Stimulated activated CD8-positive, alpha-beta memory T cell treated with anti-CD3 and anti-CD28 coated beads, Interleukin-12 subunit alpha, Interleukin-12 subunit beta, amount 100 ng/mL, for 24 hours (primary cell): ENCODE data around the gene TMEM88.

ENCODE experiments used
- DNase-seq: peaks from one replicate; pipeline ENCODE4 v3.0.0-alpha.2; 2020; ENCODE audit errors: extremely low read depth

Gene TMEM88

DNA sequence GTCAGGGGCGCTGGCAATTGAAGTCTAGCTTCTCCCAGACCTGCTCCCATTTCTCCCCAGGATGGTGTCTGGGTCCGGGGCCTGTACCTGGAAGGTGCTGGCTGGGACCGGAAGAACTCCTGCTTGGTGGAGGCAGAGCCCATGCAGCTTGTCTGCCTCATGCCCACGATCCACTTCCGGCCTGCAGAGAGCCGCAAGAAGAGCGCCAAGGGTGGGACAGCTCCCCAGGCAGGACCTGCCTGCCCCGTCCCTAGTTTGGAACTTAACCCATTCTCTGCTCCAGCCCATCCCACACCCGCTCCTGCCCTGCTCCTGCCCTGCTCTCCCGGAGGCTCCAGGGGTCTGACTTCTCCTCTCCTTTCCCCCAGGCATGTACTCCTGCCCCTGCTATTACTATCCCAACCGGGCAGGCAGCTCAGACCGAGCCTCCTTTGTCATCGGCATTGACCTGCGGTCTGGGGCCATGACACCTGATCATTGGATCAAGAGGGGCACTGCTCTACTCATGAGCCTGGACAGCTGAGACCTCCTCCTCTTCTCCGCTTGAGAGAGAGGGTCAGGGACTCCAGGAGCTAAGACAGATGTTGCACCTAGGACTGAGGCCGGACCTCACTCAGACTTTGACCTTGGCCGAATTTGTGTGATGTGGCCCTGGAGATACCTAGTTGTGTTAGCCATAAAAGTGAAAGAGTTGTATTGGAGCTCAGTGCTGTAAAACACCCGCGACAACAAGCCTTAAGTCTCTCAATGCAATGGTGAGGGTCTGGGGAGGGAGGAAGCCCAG is 21.7 kb upstream of the TMEM88 start:
- no peak for DNase-seq

- peak; percentile 69 for DNase-seq
These were observed 20.9 kb upstream of the TMEM88 start, which contains the start of gene KDM6B for GRCh38 chr17:7833795-7834541. Gene KDM6B, plus strand, starts transcription at chr17:7834217. Its CDS starts 11,338 bp downstream, at chr17:7845555.

DNA sequence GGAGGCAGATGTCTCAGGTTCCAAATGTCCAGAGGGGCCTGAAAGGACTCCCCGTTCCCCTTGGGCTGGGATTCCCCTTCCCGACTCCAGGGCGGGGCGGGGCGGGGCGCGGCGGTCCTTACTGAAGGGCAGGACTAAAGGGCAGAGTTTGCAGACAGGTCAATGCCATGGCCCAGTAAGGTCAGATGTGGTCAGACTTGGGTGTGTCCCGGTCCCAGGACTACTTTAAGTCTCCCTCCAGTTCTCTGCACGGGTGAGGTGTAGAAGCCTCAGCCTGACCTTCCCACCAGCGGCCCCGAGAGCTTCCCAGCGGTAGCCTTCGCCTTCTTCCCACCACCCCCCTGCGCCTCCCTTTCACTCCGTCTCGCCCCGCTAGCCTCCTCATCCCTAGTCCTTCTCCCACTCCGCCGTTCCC is 20.3 kb upstream of the TMEM88 start:
- DNase-seq, result no peak

GRCh38 chr17:7834957-7835813 is 19.7 kb upstream of the TMEM88 start:
- peak; percentile 76 for DNase-seq

DNA sequence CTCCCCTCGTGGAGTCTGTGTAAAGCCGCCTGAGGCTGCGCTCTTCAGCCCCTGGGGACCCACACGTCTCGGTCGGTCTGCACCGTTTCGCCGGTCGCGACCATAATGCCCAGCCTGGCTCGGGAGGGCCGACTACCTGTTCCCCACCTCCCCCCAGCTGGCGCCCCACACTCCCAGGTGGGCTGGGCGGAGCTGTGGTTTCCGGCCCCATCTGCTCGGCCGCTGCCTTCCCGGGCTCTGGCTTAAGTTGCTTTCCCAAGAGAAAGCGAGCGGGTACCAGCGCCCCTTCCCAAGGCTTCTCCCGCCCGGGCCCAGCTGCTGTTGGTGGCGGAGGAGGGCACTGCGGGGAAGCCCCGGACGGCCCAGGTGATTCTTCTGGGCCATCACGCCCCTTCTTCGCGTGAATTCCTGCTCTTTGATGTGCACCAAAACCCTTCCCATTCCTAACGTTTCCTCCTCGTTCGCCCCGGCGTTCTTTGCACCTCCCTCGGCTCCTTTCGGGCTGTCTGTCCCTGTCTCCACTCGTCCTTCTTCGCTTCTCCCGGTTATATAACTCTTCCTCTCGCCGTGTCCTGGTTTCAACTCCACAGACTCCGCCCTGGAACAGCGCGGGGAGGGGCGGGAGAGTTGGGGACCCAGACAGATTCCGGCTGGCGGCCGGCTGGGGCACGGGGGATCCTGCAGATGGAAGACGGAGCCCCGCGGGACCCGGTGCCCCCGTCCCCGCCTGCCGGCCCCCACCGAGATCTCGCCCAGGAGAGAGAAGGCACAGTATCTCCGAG is 18.9 kb upstream of the TMEM88 start:
- DNase-seq, result no peak

DNA sequence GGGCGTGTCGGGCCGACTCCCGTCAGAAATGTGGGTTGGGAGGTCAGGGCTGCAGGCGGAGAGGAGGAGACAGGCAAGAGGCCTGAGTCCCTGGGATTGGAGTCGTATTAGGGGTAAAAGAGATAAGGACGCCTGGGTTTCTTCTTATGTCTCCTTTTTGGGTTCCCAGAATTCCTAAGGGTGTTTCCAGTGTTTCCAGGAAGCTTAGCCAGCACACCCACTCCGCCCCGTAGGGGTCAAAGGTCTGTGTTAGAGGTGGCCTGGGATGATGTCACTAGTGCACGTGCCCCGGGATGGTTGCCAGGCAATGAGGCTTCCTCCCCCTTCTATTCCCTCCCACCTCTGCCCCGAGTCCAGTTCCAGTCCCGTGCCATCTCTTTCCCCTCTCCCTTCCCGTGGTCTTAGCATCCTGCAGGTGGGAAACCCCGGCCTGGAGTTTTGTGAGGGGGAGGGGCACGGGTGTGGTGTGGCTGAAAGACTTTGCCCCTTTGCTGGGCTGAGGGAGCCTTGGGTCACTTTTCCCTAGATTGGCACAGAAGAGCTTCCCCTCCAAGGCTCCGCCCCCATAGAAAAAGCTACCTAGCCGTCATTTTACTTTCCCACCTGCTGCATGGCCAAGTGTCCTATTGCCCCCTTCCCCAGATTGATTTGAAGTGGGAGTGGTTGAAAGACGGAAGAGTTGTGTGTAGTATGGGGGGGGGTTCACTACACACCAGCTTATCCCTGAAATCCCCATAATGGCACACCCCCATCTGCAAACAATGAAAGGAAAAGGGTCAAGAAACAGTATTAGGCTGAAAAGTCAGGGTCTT is 18.1 kb upstream of the TMEM88 start:
- DNase-seq, result peak; percentile 36

DNA sequence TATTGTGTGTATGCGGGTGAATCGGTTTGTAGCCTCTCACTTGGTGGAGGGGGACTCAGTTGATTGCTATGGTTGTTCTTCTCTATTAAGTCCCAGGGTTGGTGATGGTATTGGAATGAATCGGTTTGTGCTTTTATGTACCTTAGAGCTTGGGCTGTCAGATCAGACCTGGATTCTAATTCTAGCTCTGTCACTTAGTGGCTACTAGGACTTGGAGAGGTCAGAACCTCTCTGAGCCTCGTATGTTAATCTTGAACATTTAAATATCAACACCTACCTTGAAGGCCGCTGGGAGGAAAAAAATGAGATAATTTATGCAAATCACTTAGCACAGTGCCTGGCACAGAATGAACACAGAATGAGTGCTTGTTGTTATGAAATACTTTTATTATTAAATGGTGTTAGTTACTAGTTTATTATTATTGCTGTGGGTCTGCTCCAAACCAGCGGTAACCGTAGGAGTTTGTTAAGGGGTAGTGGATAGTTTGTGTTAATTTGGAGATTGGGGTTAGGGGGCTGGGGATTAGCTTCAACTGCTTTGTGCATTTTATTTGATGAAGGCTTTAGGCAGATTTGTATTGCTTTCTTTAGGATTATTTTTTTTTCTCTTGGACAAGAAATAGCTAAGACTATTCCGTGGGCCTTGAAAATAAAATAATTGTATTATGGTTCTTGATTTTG is 17.3 kb upstream of the TMEM88 start:
- no peak for DNase-seq

- no peak for DNase-seq
These were observed 16.5 kb upstream of the TMEM88 start for GRCh38 chr17:7838090-7839075.

DNA sequence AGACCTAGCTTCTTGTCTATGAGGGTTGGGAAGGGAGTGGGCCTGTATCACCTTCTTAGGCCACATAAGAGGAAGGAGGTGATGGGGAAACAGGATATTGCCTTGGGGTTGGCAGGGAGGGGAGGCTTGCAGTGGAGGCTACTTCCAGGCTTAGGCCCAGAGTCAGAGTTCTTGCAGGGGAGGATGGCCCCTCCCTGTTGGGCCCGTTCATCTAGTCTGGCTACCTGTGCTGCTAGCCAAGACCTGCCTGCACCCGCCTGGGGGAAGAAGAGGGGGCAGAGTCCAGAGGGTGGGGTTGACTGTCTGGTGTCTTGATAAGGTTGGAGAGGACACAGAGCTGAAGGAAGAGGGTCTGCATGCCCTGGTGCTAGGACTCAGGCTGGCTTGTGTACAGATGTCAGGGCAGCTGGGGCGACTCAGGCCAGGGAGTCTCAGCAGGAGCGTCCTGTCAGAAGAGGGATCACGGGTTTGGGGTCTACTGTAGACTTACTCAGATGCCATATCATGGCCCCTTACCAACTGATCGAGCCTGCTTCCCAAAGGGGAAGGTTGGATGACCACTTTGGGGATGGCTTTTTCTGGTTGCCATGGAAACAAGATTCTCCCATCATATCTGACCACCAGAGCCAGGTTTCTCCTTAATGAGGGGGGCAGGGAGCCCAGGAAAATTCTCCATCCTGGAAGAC is 15.5 kb upstream of the TMEM88 start:
- no peak for DNase-seq

DNA sequence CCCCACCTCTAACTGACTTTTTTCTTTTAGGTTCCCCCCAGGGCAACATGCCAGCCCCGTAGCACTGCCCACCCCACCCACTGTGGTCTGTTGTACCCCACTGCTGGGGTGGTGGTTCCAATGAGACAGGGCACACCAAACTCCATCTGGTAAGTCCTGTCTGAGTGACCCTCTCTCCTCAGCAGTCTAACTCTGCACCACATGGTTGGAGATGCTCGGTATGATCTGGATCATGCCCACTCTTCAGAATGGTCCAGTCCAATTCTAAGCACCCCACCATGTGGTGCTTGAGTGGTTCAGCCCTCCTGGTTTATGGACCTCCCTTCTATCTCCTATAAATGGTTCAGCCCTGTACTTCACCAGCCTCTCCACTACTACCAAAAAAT is 15.0 kb upstream of the TMEM88 start:
- DNase-seq, result no peak

GRCh38 chr17:7840441-7840840 is 14.4 kb upstream of the TMEM88 start:
- no peak for DNase-seq

DNA sequence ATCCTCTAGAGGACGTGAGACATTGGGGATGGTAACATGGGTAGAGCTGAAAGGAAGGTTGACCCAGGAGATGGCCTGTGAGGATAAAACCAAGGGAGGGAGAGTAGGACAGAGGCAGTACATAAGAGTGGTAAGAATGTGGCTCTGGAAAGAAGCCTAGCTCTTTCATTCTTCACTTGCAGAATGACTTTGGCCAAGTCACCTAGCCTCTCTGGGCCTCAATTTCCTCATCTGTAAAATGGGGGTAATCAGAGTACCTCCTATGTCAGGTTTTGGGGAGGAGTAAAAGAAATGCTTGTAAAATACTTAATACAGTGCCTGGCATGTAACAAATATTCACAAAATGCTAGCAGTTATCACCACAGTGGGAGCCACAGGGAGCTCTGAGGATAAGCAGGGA is 14.0 kb upstream of the TMEM88 start:
- DNase-seq, result no peak

- peak; percentile 83 for DNase-seq
These were observed 13.4 kb upstream of the TMEM88 start for GRCh38 chr17:7841396-7841914.

DNA sequence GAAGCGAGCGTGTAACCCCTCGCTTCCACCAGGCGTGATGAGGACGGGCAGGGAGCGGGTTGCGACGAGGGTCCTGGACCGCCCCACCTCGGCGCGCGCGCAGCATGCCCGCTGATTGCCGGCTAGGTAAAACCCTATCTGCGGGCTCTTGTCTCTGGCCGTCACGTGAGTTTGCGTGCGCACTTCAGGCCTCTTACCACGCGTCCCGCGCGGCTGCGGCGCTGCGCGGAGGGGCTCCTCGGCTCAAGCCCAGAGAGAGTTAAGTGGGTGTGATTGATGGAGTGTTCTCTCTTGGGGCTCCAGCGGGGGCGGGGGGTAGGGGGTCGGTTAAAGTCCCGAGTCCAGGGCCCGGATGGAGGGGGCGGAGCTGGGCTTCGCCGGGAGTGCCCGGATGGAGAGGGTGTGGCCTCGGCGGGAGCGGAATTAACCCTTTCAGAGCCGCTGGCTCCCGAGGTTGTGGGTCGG is 12.9 kb upstream of the TMEM88 start:
- peak; percentile 66 for DNase-seq

DNA sequence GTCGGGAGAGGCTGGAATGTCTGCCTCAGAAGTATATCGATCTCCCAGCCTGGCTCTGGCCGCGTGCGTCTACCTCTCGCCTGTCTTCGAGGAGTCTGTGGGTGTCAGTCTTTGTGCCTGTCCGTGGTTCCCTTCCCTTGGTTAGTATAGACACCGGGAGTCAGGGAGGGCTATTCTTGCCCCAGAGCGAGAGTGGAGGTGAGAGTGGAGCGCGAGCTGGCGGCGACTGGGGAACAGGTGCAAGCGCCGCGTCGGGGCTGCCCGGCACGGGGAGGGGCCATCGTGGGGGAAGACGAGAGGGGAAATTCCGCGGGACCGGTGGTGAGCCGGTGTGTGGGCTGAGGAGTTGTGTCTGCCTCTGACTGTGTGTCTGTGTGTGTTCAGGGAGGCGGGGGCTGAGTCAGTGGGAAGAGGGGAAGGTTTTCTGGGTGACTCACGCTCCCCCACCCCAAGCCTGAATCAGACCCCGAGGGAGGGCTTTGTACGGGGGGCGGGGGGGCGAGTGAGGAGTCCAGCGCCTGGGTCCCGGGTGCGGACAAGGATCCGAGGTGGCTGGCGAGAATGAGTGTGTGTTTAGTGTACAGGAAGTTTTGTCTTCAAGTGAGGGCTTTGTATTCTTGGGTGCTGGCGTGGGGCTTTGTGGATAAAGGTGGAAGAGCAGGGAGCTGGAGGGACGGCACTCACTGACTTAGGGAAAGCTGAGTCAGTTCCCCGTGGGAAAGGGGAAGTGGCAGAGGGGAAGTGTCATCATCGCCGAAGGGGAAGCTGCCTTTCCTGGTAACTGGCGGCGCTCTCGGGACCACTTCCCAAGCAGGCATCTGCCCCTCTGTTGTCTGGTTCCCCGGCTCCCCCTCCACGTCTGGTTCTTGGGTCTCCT is 12.2 kb upstream of the TMEM88 start:
- DNase-seq, result peak; percentile 93

GRCh38 chr17:7843257-7843535 is 11.7 kb upstream of the TMEM88 start:
- DNase-seq, result no peak
